ENCODE measurements around the gene MYO1B. TPM values are rescaled to one million over a fixed set of nuclear protein-coding genes. Genes with fewer than 3 reads are reported as not detected.

MYO1B gene
- total and polyA plus RNA-seq, 7 experiments from 2014 or later = 0.43 to 14.9 (median 0.54) TPM

GRCh38 chr2:191385416-191386160 lies 140.4 kb downstream of the MYO1B start:
- H3K4me3 ChIP-seq (ENCODE audit: low read length) = no peak overlapping the region
- intact Hi-C loops (cut with micrococcal nuclease) = no loop called here
- DNase-seq (no peak), ATAC-seq (no peak)
- ChIA-PET CTCF (no interaction called here), POLR2A (no interaction called here)
- Mint-ChIP-seq H3K4me1 (peaks cover 0 to 4% (median 0%) of the 10 kb centered on the region in 7 donors), H3K36me3 (peaks cover 0 to 4% (median 0%) of the 10 kb centered on the region in 5 donors), H3K27me3 (peaks cover 0 to 5% (median 0%) of the 10 kb centered on the region in 5 donors), H3K27ac (no peak overlapping the region), H3K9me3 (no peaks in the 10 kb centered on the region), H3K4me3 (no peak overlapping the region)
- no peaks in the 10 kb centered on the region for H3K36me3 ChIP-seq (ENCODE audit: control insufficient read depth in 2 of 3, insufficient read depth in 3 of 3, low read length in 3 of 3)
- no peak overlapping the region for H3K27ac ChIP-seq (ENCODE audit: low read depth, low read length)
- H3K4me1 ChIP-seq (ENCODE audit: control insufficient read depth in 2 of 2, insufficient read depth in 2 of 2, low read length in 2 of 2) = no peaks in the 10 kb centered on the region
- H3K27me3 ChIP-seq (ENCODE audit: control insufficient read depth in 2 of 2, insufficient read depth in 2 of 2, low read length in 2 of 2) = no peaks in the 10 kb centered on the region
- no peaks in the 10 kb centered on the region for H3K9me3 ChIP-seq (ENCODE audit: control insufficient read depth in 2 of 3, low read length in 3 of 3)

DNA sequence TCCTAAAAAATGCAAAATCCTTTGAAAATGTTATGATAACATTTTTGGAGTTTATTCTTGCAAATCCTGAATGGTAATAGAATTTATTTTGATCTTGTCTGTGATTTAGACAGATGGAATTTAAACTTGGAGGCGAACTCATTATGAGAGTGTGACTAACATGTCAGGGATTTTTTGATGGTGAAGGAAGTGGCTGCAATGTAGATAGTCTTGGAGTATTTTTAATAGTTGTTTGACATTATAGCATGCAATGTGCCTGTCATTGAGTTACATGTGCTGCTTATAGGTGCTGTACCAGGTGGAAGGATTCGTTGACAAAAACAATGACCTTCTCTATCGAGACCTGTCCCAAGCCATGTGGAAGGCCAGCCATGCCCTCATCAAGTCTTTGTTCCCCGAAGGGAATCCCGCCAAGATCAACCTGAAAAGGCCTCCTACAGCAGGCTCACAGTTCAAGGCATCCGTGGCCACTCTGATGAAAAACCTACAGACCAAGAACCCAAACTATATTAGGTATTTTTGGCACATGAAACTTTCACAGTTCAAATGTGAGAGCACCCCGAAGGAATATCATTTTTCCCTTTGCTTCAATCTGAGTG lies 141.8 kb downstream of the MYO1B start:
- H3K27ac Mint-ChIP-seq = no peak overlapping the region
- H3K4me3 Mint-ChIP-seq = no peak overlapping the region
- Histone ChIP-seq H3K27ac (ENCODE audit: low read depth, low read length) (no peak overlapping the region), H3K36me3 (ENCODE audit: control insufficient read depth in 2 of 3, insufficient read depth in 3 of 3, low read length in 3 of 3) (no peaks in the 10 kb centered on the region), H3K27me3 (ENCODE audit: control insufficient read depth in 2 of 2, insufficient read depth in 2 of 2, low read length in 2 of 2) (no peaks in the 10 kb centered on the region), H3K4me1 (ENCODE audit: control insufficient read depth in 2 of 2, insufficient read depth in 2 of 2, low read length in 2 of 2) (no peaks in the 10 kb centered on the region), H3K9me3 (ENCODE audit: control insufficient read depth in 2 of 3, low read length in 3 of 3) (no peaks in the 10 kb centered on the region), H3K4me3 (ENCODE audit: low read length) (no peak overlapping the region)
- intact Hi-C loops (cut with micrococcal nuclease) = no loop called here
- H3K36me3 Mint-ChIP-seq = peaks cover 0 to 4% (median 0%) of the 10 kb centered on the region in 5 donors
- DNase-seq = no peak
- H3K4me1 Mint-ChIP-seq = peaks cover 0 to 4% (median 0%) of the 10 kb centered on the region in 7 donors
- ChIA-PET CTCF (no interaction called here), POLR2A (no interaction called here)
- H3K27me3 Mint-ChIP-seq = peaks cover 0 to 5% (median 0%) of the 10 kb centered on the region in 5 donors
- ATAC-seq = no peak
- no peaks in the 10 kb centered on the region for H3K9me3 Mint-ChIP-seq

GRCh38 chr2:191389288-191389687 lies 144.1 kb downstream of the MYO1B start:
- Mint-ChIP-seq H3K27me3 (peaks cover 0 to 5% (median 0%) of the 10 kb centered on the region in 5 donors), H3K9me3 (no peaks in the 10 kb centered on the region), H3K4me3 (no peak overlapping the region), H3K27ac (no peak overlapping the region), H3K4me1 (peaks cover 0 to 4% (median 0%) of the 10 kb centered on the region in 7 donors), H3K36me3 (peaks cover 0 to 4% (median 0%) of the 10 kb centered on the region in 5 donors)
- no peak for ATAC-seq
- no peak overlapping the region for H3K4me3 ChIP-seq (ENCODE audit: low read length)
- no peaks in the 10 kb centered on the region for H3K4me1 ChIP-seq (ENCODE audit: control insufficient read depth in 2 of 2, insufficient read depth in 2 of 2, low read length in 2 of 2)
- H3K36me3 ChIP-seq (ENCODE audit: control insufficient read depth in 2 of 3, insufficient read depth in 3 of 3, low read length in 3 of 3) = no peaks in the 10 kb centered on the region
- intact Hi-C loops (cut with micrococcal nuclease) = no loop called here
- ChIA-PET CTCF (no interaction called here), POLR2A (no interaction called here)
- H3K27ac ChIP-seq (ENCODE audit: low read depth, low read length) = no peak overlapping the region
- no peaks in the 10 kb centered on the region for H3K27me3 ChIP-seq (ENCODE audit: control insufficient read depth in 2 of 2, insufficient read depth in 2 of 2, low read length in 2 of 2)
- no peaks in the 10 kb centered on the region for H3K9me3 ChIP-seq (ENCODE audit: control insufficient read depth in 2 of 3, low read length in 3 of 3)
- no peak for DNase-seq

DNA sequence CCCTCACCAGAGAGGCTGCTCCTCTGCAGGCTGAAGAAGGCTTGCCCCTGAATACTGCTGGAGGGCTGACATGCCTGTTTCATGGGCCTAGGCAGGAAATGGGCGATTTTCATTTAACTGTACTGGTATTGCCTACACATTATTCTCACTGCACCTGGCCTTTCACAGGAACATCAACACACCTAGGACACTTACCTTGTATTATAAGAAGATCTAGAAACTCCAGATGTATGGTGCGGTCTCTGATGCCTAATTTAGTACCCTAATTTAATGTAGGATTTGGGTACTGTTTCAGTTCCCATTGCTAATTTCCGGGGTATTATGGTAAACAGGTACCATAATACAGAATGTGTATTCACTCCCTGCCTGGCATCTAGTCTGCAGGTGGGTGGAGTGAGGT lies 146.0 kb downstream of the MYO1B start:
- Mint-ChIP-seq H3K4me1 (peaks cover 0 to 4% (median 0%) of the 10 kb centered on the region in 7 donors), H3K9me3 (no peaks in the 10 kb centered on the region), H3K27ac (no peak overlapping the region), H3K27me3 (peaks cover 0 to 7% (median 0%) of the 10 kb centered on the region in 5 donors), H3K36me3 (peaks cover 0 to 4% (median 0%) of the 10 kb centered on the region in 5 donors), H3K4me3 (no peak overlapping the region)
- Histone ChIP-seq H3K4me3 (ENCODE audit: low read length) (no peak overlapping the region), H3K27ac (ENCODE audit: low read depth, low read length) (no peak overlapping the region), H3K9me3 (ENCODE audit: control insufficient read depth in 2 of 3, low read length in 3 of 3) (no peaks in the 10 kb centered on the region), H3K4me1 (ENCODE audit: control insufficient read depth in 2 of 2, insufficient read depth in 2 of 2, low read length in 2 of 2) (no peaks in the 10 kb centered on the region), H3K36me3 (ENCODE audit: control insufficient read depth in 2 of 3, insufficient read depth in 3 of 3, low read length in 3 of 3) (no peaks in the 10 kb centered on the region), H3K27me3 (ENCODE audit: control insufficient read depth in 2 of 2, insufficient read depth in 2 of 2, low read length in 2 of 2) (no peaks in the 10 kb centered on the region)
- ATAC-seq (no peak), DNase-seq (no peak)
- ChIA-PET POLR2A (no interaction called here), CTCF (no interaction called here)
- intact Hi-C loops (cut with micrococcal nuclease) = no loop called here

DNA sequence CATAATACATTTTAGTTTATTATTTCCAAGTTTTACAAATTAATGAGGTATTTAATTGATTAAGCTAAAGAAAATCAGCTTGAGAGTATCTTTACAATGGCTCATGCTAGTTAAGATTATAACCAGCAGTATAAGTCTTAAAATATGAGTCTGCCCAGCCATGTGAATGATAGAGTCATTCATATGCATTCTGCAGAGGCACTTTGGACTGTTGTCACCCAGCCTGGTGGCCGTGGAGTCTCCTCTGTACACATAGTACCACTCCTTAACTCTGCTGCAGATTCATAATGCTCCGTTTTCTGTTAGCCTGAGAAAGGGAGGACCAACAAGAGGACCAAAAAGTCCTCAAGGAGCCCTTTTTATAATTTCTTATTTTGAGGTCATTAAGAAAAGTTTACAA lies 148.8 kb downstream of the MYO1B start:
- ChIA-PET POLR2A (no interaction called here), CTCF (no interaction called here)
- Histone ChIP-seq H3K27ac (ENCODE audit: low read depth, low read length) (no peak overlapping the region), H3K27me3 (ENCODE audit: control insufficient read depth in 2 of 2, insufficient read depth in 2 of 2, low read length in 2 of 2) (no peaks in the 10 kb centered on the region), H3K36me3 (ENCODE audit: control insufficient read depth in 2 of 3, insufficient read depth in 3 of 3, low read length in 3 of 3) (no peaks in the 10 kb centered on the region), H3K4me3 (ENCODE audit: low read length) (no peak overlapping the region), H3K9me3 (ENCODE audit: control insufficient read depth in 2 of 3, low read length in 3 of 3) (no peaks in the 10 kb centered on the region), H3K4me1 (ENCODE audit: control insufficient read depth in 2 of 2, insufficient read depth in 2 of 2, low read length in 2 of 2) (no peaks in the 10 kb centered on the region)
- Mint-ChIP-seq H3K4me1 (peaks cover 0 to 4% (median 0%) of the 10 kb centered on the region in 7 donors), H3K4me3 (no peak overlapping the region), H3K9me3 (no peaks in the 10 kb centered on the region), H3K27me3 (peaks cover 0 to 4% (median 0%) of the 10 kb centered on the region in 5 donors), H3K36me3 (peaks cover 0 to 4% (median 0%) of the 10 kb centered on the region in 5 donors), H3K27ac (no peak overlapping the region)
- ATAC-seq (no peak), DNase-seq (no peak)
- intact Hi-C loops (cut with micrococcal nuclease) = no loop called here

DNA sequence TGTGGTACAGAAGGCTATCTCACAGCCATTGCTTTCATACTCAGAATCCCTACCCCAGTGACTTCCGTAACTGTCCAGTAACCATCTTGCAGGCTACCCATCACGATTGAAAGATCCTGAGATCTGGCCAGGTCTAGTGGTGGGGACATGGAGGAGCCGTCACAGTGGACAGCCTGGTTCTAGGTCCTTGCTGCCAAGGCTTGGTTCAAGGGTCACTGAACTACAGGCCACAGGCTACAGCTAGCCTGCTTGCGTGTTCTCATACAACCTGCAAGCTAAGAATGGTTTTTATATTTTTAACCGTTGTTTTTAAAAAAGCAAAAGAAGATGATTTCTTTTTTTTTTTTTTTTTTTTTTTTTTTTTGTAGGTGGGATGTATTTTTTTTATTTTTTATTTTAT lies 151.6 kb downstream of the MYO1B start:
- Histone ChIP-seq H3K27me3 (ENCODE audit: control insufficient read depth in 2 of 2, insufficient read depth in 2 of 2, low read length in 2 of 2) (no peaks in the 10 kb centered on the region), H3K9me3 (ENCODE audit: control insufficient read depth in 2 of 3, low read length in 3 of 3) (no peaks in the 10 kb centered on the region), H3K36me3 (ENCODE audit: control insufficient read depth in 2 of 3, insufficient read depth in 3 of 3, low read length in 3 of 3) (no peaks in the 10 kb centered on the region), H3K4me1 (ENCODE audit: control insufficient read depth in 2 of 2, insufficient read depth in 2 of 2, low read length in 2 of 2) (no peaks in the 10 kb centered on the region), H3K27ac (ENCODE audit: low read depth, low read length) (no peak overlapping the region), H3K4me3 (ENCODE audit: low read length) (no peak overlapping the region)
- intact Hi-C loops (cut with micrococcal nuclease) = no loop called here
- ChIA-PET CTCF (no interaction called here), POLR2A (no interaction called here)
- DNase-seq = no peak
- no peaks in the 10 kb centered on the region for H3K4me1 Mint-ChIP-seq
- peaks cover 0 to 4% (median 0%) of the 10 kb centered on the region in 5 donors for H3K27me3 Mint-ChIP-seq
- no peaks in the 10 kb centered on the region for H3K36me3 Mint-ChIP-seq
- no peak for ATAC-seq
- no peak overlapping the region for H3K27ac Mint-ChIP-seq
- no peaks in the 10 kb centered on the region for H3K9me3 Mint-ChIP-seq
- H3K4me3 Mint-ChIP-seq = no peak overlapping the region

GRCh38 chr2:191399601-191400000 lies 154.4 kb downstream of the MYO1B start:
- no peaks in the 10 kb centered on the region for H3K27me3 ChIP-seq (ENCODE audit: control insufficient read depth in 2 of 2, insufficient read depth in 2 of 2, low read length in 2 of 2)
- no peak overlapping the region for H3K4me3 ChIP-seq (ENCODE audit: low read length)
- intact Hi-C loops (cut with micrococcal nuclease) = no loop called here
- H3K36me3 Mint-ChIP-seq = no peaks in the 10 kb centered on the region
- no peaks in the 10 kb centered on the region for H3K36me3 ChIP-seq (ENCODE audit: control insufficient read depth in 2 of 3, insufficient read depth in 3 of 3, low read length in 3 of 3)
- ChIA-PET POLR2A (no interaction called here), CTCF (no interaction called here)
- no peak overlapping the region for H3K27ac ChIP-seq (ENCODE audit: low read depth, low read length)
- H3K9me3 Mint-ChIP-seq = no peaks in the 10 kb centered on the region
- H3K4me1 ChIP-seq (ENCODE audit: control insufficient read depth in 2 of 2, insufficient read depth in 2 of 2, low read length in 2 of 2) = no peaks in the 10 kb centered on the region
- no peak for DNase-seq
- no peaks in the 10 kb centered on the region for H3K9me3 ChIP-seq (ENCODE audit: control insufficient read depth in 2 of 3, low read length in 3 of 3)
- peaks cover 0 to 3% (median 0%) of the 10 kb centered on the region in 7 donors for H3K4me1 Mint-ChIP-seq
- peaks cover 0 to 1% (median 0%) of the 10 kb centered on the region in 5 donors for H3K27me3 Mint-ChIP-seq
- H3K27ac Mint-ChIP-seq = no peak overlapping the region
- no peak for ATAC-seq
- H3K4me3 Mint-ChIP-seq = no peak overlapping the region
